HepG2 (cell line): Measurements from ENCODE around the gene ZFP64. TPM values are rescaled to one million over a fixed set of nuclear protein-coding genes. Genes with fewer than 3 reads are reported as not detected.

Experiments used
- CC2D1A ChIP-seq: sonication (generic); formaldehyde crosslinking; IDR thresholded peaks from 2 replicates; pipeline ENCODE4 v1.8.1; 2023; ENCODE audit warnings: mild to moderate bottlenecking, missing genetic modification reagents
- CHD2 ChIP-seq: IDR thresholded peaks from 2 replicates; pipeline ENCODE4 v1.6.1; 2011; ENCODE audit warnings: low read depth, low read length, improper control_type of control experiment
- FOSL2 ChIP-seq: sonication (generic); formaldehyde crosslinking; IDR thresholded peaks from 2 replicates; pipeline ENCODE4 v1.4.0; 2020; ENCODE audit warnings: missing genetic modification reagents
- FOXA1 ChIP-seq, 2 experiments: fragments of 450-650 bp in 1 of 2; sonication (generic) in 1 of 2; formaldehyde crosslinking in 1 of 2; IDR thresholded peaks; 2 replicates each; pipeline versions ENCODE4 v1.4.0 to v1.6.1; 2016 to 2020; ENCODE audit warnings: missing genetic modification reagents in 1 of 2
- GATAD1 ChIP-seq: IDR thresholded peaks from 2 replicates; pipeline ENCODE4 v1.6.1; 2016; ENCODE audit warnings: missing genetic modification reagents, missing compliant biosample characterization
- HIVEP1 ChIP-seq: sonication (generic); formaldehyde crosslinking; IDR thresholded peaks from 2 replicates; pipeline ENCODE4 v1.4.0; 2020; ENCODE audit warnings: mild to moderate bottlenecking, missing genetic modification reagents
- IKZF4 ChIP-seq: sonication (generic); formaldehyde crosslinking; IDR thresholded peaks from 2 replicates; pipeline ENCODE4 v1.5.1; 2020; ENCODE audit warnings: borderline replicate concordance, mild to moderate bottlenecking, low read depth, missing genetic modification reagents; ENCODE audit errors: not compliant biosample characterization
- KAT8 ChIP-seq: IDR thresholded peaks from 2 replicates; pipeline ENCODE4 v1.6.1; 2016; ENCODE audit warnings: missing genetic modification reagents, missing compliant biosample characterization
- KMT2B ChIP-seq: IDR thresholded peaks from 2 replicates; pipeline ENCODE4 v1.6.1; 2016; ENCODE audit warnings: missing genetic modification reagents, missing compliant biosample characterization
- MEF2D ChIP-seq: sonication (generic); formaldehyde crosslinking; IDR thresholded peaks from 2 replicates; pipeline ENCODE4 v1.5.1; 2020; ENCODE audit warnings: mild to moderate bottlenecking, missing genetic modification reagents
- MTA3 ChIP-seq: sonication (generic); formaldehyde crosslinking; IDR thresholded peaks from 2 replicates; pipeline ENCODE4 v1.4.0; 2020; ENCODE audit warnings: missing genetic modification reagents
- MTERF4 ChIP-seq: sonication (generic); formaldehyde crosslinking; IDR thresholded peaks from 2 replicates; pipeline ENCODE4 v1.8.0; 2023; ENCODE audit warnings: mild to moderate bottlenecking, missing genetic modification reagents
- RFXANK ChIP-seq: IDR thresholded peaks from 2 replicates; pipeline ENCODE4 v1.6.1; 2016
- SIN3B ChIP-seq: fragments of 150-350 bp; IDR thresholded peaks from 2 replicates; pipeline ENCODE4 v1.6.1; 2014; ENCODE audit warnings: low read length
- SNAPC5 ChIP-seq: sonication (generic); formaldehyde crosslinking; IDR thresholded peaks from 2 replicates; pipeline ENCODE4 v1.8.1; 2023; ENCODE audit warnings: mild to moderate bottlenecking, missing genetic modification reagents, borderline replicate concordance
- SSRP1 ChIP-seq: IDR thresholded peaks from 2 replicates; pipeline ENCODE4 v1.6.1; 2016; ENCODE audit warnings: control low read depth
- STAG1 ChIP-seq: sonication (generic); formaldehyde crosslinking; IDR thresholded peaks from 2 replicates; pipeline ENCODE4 v1.4.0; 2020; ENCODE audit warnings: missing genetic modification reagents
- TCF12 ChIP-seq, 2 experiments: fragments of 450-650 bp in 1 of 2; sonication (generic) in 1 of 2; formaldehyde crosslinking in 1 of 2; IDR thresholded peaks; 2 replicates each; pipeline versions ENCODE4 v1.6.1 to v1.8.0; 2017 to 2022; ENCODE audit warnings: antibody characterized with exemption in 1 of 2, mild to moderate bottlenecking in 1 of 2, missing genetic modification reagents in 1 of 2, moderate library complexity in 1 of 2
- ZBTB21 ChIP-seq: sonication (generic); formaldehyde crosslinking; IDR thresholded peaks from 2 replicates; pipeline ENCODE4 v1.4.0; 2020; ENCODE audit warnings: missing genetic modification reagents
- ZBTB25 ChIP-seq: IDR thresholded peaks from 2 replicates; pipeline ENCODE4 v1.6.1; 2018; ENCODE audit warnings: missing genetic modification reagents
- ZFYVE20 ChIP-seq: sonication (generic); formaldehyde crosslinking; IDR thresholded peaks from 2 replicates; pipeline ENCODE4 v1.8.0; 2023; ENCODE audit warnings: low read depth, mild to moderate bottlenecking, moderate library complexity, missing genetic modification reagents, borderline replicate concordance
- ZNF337 ChIP-seq: sonication (generic); formaldehyde crosslinking; IDR thresholded peaks from 2 replicates; pipeline ENCODE4 v1.5.1; 2020; ENCODE audit warnings: missing genetic modification reagents, low read depth, mild to moderate bottlenecking, borderline replicate concordance
- ZNF383 ChIP-seq: sonication (generic); formaldehyde crosslinking; IDR thresholded peaks from 2 replicates; pipeline ENCODE4 v1.4.0; 2020; ENCODE audit warnings: missing genetic modification reagents, mild to moderate bottlenecking, borderline replicate concordance
- ZNF430 ChIP-seq: sonication (generic); formaldehyde crosslinking; IDR thresholded peaks from 2 replicates; pipeline ENCODE4 v1.9.0; 2021; ENCODE audit warnings: mild to moderate bottlenecking, missing genetic modification reagents
- ZNF703 ChIP-seq: sonication (generic); formaldehyde crosslinking; IDR thresholded peaks from 2 replicates; pipeline ENCODE4 v1.5.1; 2020; ENCODE audit warnings: missing genetic modification reagents, mild to moderate bottlenecking, moderate library complexity, borderline replicate concordance
- ZNF746 ChIP-seq: sonication (generic); formaldehyde crosslinking; IDR thresholded peaks from 2 replicates; pipeline ENCODE4 v1.8.0; 2022; ENCODE audit warnings: mild to moderate bottlenecking, missing genetic modification reagents
- ZSCAN25 ChIP-seq: sonication (generic); formaldehyde crosslinking; IDR thresholded peaks from 2 replicates; pipeline ENCODE4 v1.8.0; 2022; ENCODE audit warnings: mild to moderate bottlenecking, missing genetic modification reagents
- polyA plus RNA-seq, 8 experiments: library from polyadenylated mRNA; depleted of rRNA in 3 of 8; stranded (reverse) in 7 of 8; unstranded in 1 of 8; fragments of >200 nt; fragmentation: Illumina TruSeq in 4 of 8; extraction: Trizol in 4 of 8; gene quantifications; 2 replicates each; pipeline versions ENCODE4 v1.2.1 to v1.2.3, GENCODE V29; 2011 to 2016; ENCODE audit warnings: low read depth in 4 of 8, missing spikeins in 1 of 8, mixed read lengths in 1 of 8; ENCODE audit not compliant: insufficient read depth in 1 of 8
- total RNA-seq, 5 experiments: library from RNA; depleted of rRNA; stranded (reverse); fragments of >200 nt; fragmentation: Illumina TruSeq; extraction: Trizol; gene quantifications; 2 replicates each; pipeline ENCODE4 v1.2.3, GENCODE V29; 2016; ENCODE audit warnings: low read depth in 1 of 5
- TF ChIP-seq, protein P1 (sequence below): sonication (generic); formaldehyde crosslinking; IDR thresholded peaks from 2 replicates; pipeline ENCODE4 v1.5.0; 2020; ENCODE audit warnings: missing genetic modification reagents, mild to moderate bottlenecking, borderline replicate concordance

ZFP64 gene
- total and polyA plus RNA-seq, 2 of the 13 experiments (the other 11 are each of a cell fraction or from before 2014, with no cell fraction given) = 12.0 to 24.3 TPM

DNA sequence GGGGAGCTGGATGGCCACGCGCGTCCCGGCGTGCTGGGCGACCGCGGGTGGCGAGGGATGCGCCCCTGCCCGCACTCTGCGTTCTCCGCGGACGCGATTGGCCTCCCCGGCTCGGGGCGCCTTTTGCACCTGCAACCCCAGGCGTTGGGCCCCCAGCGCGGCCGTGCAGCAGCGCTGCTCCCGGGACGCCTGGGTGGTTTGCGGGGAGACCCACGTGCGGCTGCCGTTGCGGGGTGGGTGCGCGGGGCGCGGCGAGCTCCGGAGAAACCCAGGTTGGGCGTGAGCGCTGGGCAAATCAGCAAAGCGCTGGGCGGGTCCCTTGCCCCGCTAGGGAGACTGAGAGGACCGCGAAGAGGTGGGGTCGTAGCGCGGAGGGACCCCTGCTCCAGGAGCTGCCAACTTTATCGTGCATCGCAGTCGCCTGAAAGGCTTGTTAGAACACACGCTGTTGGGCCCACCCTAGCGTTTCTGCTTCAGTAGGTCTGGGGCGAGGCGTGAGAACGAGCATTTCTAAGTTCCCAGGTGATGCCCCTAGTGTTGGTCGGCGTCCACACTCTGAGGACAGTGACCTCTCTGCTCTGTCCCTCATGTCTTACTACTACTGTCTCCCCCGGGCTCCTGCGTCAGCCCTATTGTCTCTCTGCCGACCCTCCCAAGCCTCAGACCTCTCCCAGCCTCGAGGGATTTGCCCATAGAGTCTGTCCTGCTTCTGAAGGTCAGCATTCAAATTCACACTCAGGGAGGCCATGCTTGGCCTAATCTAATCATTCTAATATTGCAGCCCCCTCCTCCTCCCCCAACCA is 538 bp upstream of the ZFP64 start (continued):
- no peak for TF ChIP-seq ZBTB25 (CRISPR knock-in tag)
- no peak for TF ChIP-seq CHD2
- 0 out of 2 replicates have a peak, but pooled peaks have one; percentile 12 for TF ChIP-seq ZSCAN25 (CRISPR knock-in tag)
- TF ChIP-seq SIN3B = no peak
- TF ChIP-seq ZFYVE20 = no peak
- TF ChIP-seq ZNF430 (CRISPR knock-in tag) = peak; percentile 74; the same call in 1 of the 2 replicates
- no peak for TF ChIP-seq RFXANK (CRISPR knock-in tag)
- no peak for TF ChIP-seq STAG1
- TF ChIP-seq HIVEP1 = no peak; the same call in 1 of the 2 replicates
- no peak for TF ChIP-seq ZNF746 (CRISPR knock-in tag)
- TF ChIP-seq SSRP1 = 0 out of 2 replicates have a peak, but pooled peaks have one; percentile 74
- TF ChIP-seq KAT8 (CRISPR knock-in tag) = no peak
- TF ChIP-seq CC2D1A (CRISPR knock-in tag) = no peak
- TF ChIP-seq, protein P1, sequence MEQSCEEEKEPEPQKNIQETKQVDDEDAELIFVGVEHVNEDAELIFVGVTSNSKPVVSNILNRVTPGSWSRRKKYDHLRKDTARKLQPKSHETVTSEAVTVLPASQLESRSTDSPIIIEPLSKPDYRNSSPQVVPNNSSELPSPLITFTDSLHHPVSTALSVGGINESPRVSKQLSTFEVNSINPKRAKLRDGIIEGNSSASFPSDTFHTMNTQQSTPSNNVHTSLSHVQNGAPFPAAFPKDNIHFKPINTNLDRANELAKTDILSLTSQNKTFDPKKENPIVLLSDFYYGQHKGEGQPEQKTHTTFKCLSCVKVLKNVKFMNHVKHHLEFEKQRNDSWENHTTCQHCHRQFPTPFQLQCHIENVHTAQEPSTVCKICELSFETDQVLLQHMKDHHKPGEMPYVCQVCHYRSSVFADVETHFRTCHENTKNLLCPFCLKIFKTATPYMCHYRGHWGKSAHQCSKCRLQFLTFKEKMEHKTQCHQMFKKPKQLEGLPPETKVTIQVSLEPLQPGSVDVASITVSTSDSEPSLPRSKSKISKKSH = peak; percentile 50; the same call in 1 of the 2 replicates
- peak; percentile 89; the same call in 1 of the 2 replicates for TF ChIP-seq SNAPC5
- TF ChIP-seq MTA3 (CRISPR knock-in tag) = no peak
- TF ChIP-seq GATAD1 (CRISPR knock-in tag) = no peak
- TF ChIP-seq MEF2D (CRISPR knock-in tag) = no peak
- TF ChIP-seq IKZF4 (CRISPR knock-in tag) = peak; percentile 2
- TF ChIP-seq ZNF703 (CRISPR knock-in tag) = 0 out of 2 replicates have a peak, but pooled peaks have one; percentile 85
- TF ChIP-seq KMT2B (CRISPR knock-in tag) = no peak
- TF ChIP-seq ZBTB21 (CRISPR knock-in tag) = no peak
- no peak for TF ChIP-seq TCF12 (IDR thresholded peaks at IDR 0.05)
- no peak; the same call in 1 of the 2 replicates for TF ChIP-seq TCF12 (CRISPR knock-in tag; IDR thresholded peaks at IDR 0.05)
- TF ChIP-seq MTERF4 (CRISPR knock-in tag) = no peak
- TF ChIP-seq ZNF337 (CRISPR knock-in tag) = no peak
- TF ChIP-seq FOXA1 (IDR thresholded peaks at IDR 0.05) = no peak
- TF ChIP-seq FOXA1 (CRISPR knock-in tag; IDR thresholded peaks at IDR 0.05) = no peak; the same call in none of the 2 replicates
- TF ChIP-seq FOSL2 (CRISPR knock-in tag) = peak; percentile 39; the same call in 1 of the 2 replicates
- TF ChIP-seq ZNF383 = no peak
